ENCODE results near the gene TSPAN11.

TSPAN11 gene

GRCh38 chr12:30902596-30902995, 24.0 kb upstream of the TSPAN11 start:
- H3K9me3 Mint-ChIP-seq, result no peaks in the 10 kb centered on the region
- no peaks in the 10 kb centered on the region for H3K4me1 Mint-ChIP-seq (ENCODE audit: low read depth)
- no peak overlapping the region for H3K27ac Mint-ChIP-seq
- H3K27me3 Mint-ChIP-seq, result peaks cover 14% of the 10 kb centered on the region
- DNase-seq, result no peak
- H3K4me3 Mint-ChIP-seq, result no peak overlapping the region
- no peaks in the 10 kb centered on the region for H3K36me3 Mint-ChIP-seq (ENCODE audit: low read depth)

DNA sequence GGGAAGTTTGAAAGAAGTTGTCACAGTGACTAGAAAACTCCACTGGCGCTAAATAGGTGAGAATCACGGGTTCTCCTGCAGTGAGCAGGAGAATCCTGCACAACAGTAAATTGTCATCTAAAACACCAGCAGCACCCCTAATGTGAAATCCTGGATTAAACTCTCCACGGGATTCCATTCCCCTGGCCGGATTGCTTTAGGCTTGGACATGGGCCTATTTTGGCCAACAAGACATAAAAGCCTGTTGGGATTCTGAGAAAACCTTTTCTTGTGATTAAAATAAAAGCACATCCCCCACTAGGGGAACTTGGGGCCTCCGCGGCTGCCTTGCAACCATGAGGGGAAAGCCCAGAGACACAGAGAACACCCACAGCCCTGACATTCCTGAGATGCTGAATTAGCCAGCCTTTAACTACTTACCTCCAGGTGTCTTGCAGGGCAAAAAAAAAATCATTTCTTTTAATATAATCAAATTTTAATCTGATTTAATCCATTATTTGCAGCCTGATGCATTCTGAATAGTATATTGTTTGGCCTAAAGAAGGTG, 21.0 kb upstream of the TSPAN11 start:
- Mint-ChIP-seq H3K27ac (no peak overlapping the region), H3K27me3 (peaks cover 12% of the 10 kb centered on the region), H3K4me1 (ENCODE audit: low read depth) (no peaks in the 10 kb centered on the region), H3K9me3 (no peaks in the 10 kb centered on the region), H3K36me3 (ENCODE audit: low read depth) (no peaks in the 10 kb centered on the region), H3K4me3 (no peak overlapping the region)
- DNase-seq, result no peak

DNA sequence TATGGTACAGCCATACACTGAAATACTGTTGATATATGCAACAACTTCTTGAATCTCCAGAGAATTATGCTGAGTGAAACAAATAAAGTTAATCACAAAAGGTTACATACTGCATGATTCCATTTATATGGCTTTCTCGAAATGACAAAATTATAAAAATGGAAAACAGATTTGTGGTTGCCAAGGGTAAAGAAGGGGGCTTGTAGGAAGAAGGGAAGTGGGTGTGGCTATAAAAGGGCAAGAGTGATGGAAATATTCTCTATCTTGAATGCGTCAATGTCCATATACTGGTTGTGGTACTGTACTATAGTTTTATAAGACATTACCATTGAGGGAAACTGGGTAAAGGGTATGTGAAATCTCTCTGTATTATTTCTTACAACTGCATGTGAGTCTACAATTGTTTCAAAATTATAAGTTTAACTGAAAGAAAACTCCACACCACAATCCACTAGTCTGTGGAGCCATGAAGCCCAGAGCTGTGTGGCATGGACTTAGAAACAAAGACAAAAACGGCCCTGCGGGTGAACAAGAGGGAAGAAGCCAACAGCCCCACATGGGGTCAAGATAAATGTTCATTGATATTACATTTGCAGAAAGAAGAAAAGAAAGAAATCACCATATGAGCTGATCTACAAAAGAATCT, 18.3 kb upstream of the TSPAN11 start:
- Mint-ChIP-seq H3K9me3 (no peaks in the 10 kb centered on the region), H3K4me1 (ENCODE audit: low read depth) (no peaks in the 10 kb centered on the region), H3K36me3 (ENCODE audit: low read depth) (no peaks in the 10 kb centered on the region), H3K27me3 (peaks cover 10% of the 10 kb centered on the region), H3K27ac (no peak overlapping the region), H3K4me3 (no peak overlapping the region)
- DNase-seq, result no peak

DNA sequence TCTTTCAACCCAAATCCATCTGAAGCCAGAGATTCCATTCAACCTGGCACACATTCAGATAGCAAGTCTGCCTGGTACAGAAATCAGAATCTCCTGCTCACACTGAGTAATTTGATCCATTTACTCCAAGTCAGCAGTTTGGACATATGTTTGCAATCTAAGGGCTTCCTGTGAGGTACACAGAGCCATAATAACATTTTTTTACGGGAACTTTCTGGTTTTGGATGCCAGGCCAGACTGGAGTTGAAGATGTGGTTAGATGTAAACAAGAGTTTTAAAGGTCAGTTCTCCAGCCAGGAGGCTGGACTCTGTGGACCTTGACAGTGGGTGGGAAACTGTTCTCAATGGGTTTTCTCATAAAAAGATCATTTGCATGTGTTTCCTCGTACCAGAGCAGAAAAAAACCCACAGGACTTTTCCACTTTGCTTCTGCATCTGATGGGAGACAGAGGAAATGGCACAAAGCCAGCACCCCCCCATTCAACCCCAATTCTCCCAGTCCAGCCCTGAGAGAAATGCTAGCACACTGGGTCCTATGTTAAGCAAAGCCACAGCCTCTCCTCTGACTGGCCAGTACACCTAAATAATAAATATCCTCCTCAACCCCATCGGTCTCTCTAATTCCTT, 17.7 kb upstream of the TSPAN11 start:
- Mint-ChIP-seq H3K27ac (no peak overlapping the region), H3K27me3 (peaks cover 10% of the 10 kb centered on the region), H3K4me3 (no peak overlapping the region), H3K4me1 (ENCODE audit: low read depth) (no peaks in the 10 kb centered on the region), H3K9me3 (no peaks in the 10 kb centered on the region), H3K36me3 (ENCODE audit: low read depth) (no peaks in the 10 kb centered on the region)
- no peak for DNase-seq

- Mint-ChIP-seq H3K9me3 (no peaks in the 10 kb centered on the region), H3K27me3 (peaks cover 10% of the 10 kb centered on the region), H3K4me3 (no peak overlapping the region), H3K27ac (no peak overlapping the region), H3K36me3 (ENCODE audit: low read depth) (no peaks in the 10 kb centered on the region), H3K4me1 (ENCODE audit: low read depth) (no peaks in the 10 kb centered on the region)
- no peak for DNase-seq
Observed at GRCh38 chr12:30909349-30910037, 17.1 kb upstream of the TSPAN11 start.

GRCh38 chr12:30910038-30910350, 16.6 kb upstream of the TSPAN11 start:
- no peak for DNase-seq
- Mint-ChIP-seq H3K9me3 (no peaks in the 10 kb centered on the region), H3K27ac (no peak overlapping the region), H3K4me3 (no peak overlapping the region), H3K4me1 (ENCODE audit: low read depth) (no peaks in the 10 kb centered on the region), H3K36me3 (ENCODE audit: low read depth) (no peaks in the 10 kb centered on the region), H3K27me3 (peaks cover 10% of the 10 kb centered on the region)

- no peaks in the 10 kb centered on the region for H3K9me3 Mint-ChIP-seq
- no peak overlapping the region for H3K27ac Mint-ChIP-seq
- DNase-seq, result no peak
- no peaks in the 10 kb centered on the region for H3K36me3 Mint-ChIP-seq (ENCODE audit: low read depth)
- peaks cover 10% of the 10 kb centered on the region for H3K27me3 Mint-ChIP-seq
- H3K4me3 Mint-ChIP-seq, result no peak overlapping the region
- no peaks in the 10 kb centered on the region for H3K4me1 Mint-ChIP-seq (ENCODE audit: low read depth)
Observed at GRCh38 chr12:30911207-30911606, 15.3 kb upstream of the TSPAN11 start.

- Mint-ChIP-seq H3K27me3 (peaks cover 6% of the 10 kb centered on the region), H3K9me3 (no peaks in the 10 kb centered on the region), H3K4me1 (ENCODE audit: low read depth) (no peaks in the 10 kb centered on the region), H3K36me3 (ENCODE audit: low read depth) (no peaks in the 10 kb centered on the region), H3K27ac (no peak overlapping the region), H3K4me3 (no peak overlapping the region)
- DNase-seq, result no peak
Observed at GRCh38 chr12:30913323-30913722, 13.2 kb upstream of the TSPAN11 start.

GRCh38 chr12:30914986-30915591, 11.5 kb upstream of the TSPAN11 start:
- H3K4me1 Mint-ChIP-seq (ENCODE audit: low read depth), result no peaks in the 10 kb centered on the region
- no peaks in the 10 kb centered on the region for H3K9me3 Mint-ChIP-seq
- DNase-seq, result no peak
- no peak overlapping the region for H3K27ac Mint-ChIP-seq
- H3K27me3 Mint-ChIP-seq, result peaks cover 2% of the 10 kb centered on the region
- H3K36me3 Mint-ChIP-seq (ENCODE audit: low read depth), result no peaks in the 10 kb centered on the region
- H3K4me3 Mint-ChIP-seq, result no peak overlapping the region

DNA sequence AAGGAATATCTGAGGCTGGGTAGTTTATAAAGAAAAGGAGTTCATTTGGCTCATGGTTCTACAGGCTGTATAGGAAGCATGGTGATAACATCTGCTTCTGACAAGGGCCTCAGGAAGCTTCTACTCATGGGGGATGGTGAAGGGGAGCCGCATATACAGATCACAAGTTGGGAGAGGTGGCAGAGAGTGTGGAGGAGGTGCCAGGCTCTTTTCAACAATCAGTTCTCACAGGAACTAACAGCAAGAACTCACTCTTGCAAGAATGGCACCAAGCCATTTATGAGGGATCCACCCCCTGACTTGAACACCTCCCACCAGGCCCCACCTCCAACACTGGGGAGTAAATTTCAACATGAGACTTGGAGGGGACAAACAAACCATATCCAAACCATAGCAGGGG, 3.5 kb upstream of the TSPAN11 start:
- Mint-ChIP-seq H3K4me1 (ENCODE audit: low read depth) (peaks cover 1% of the 10 kb centered on the region), H3K9me3 (no peaks in the 10 kb centered on the region), H3K27ac (no peak overlapping the region), H3K36me3 (ENCODE audit: low read depth) (no peaks in the 10 kb centered on the region), H3K27me3 (peaks cover 47% of the 10 kb centered on the region), H3K4me3 (no peak overlapping the region)
- DNase-seq, result no peak

GRCh38 chr12:30925607-30926242, 823 bp upstream of the TSPAN11 start:
- Mint-ChIP-seq H3K9me3 (no peaks in the 10 kb centered on the region), H3K36me3 (ENCODE audit: low read depth) (no peaks in the 10 kb centered on the region), H3K27me3 (peaks cover 72% of the 10 kb centered on the region), H3K4me3 (no peak overlapping the region), H3K27ac (no peak overlapping the region), H3K4me1 (ENCODE audit: low read depth) (peaks cover 1% of the 10 kb centered on the region)
- DNase-seq, result no peak

DNA sequence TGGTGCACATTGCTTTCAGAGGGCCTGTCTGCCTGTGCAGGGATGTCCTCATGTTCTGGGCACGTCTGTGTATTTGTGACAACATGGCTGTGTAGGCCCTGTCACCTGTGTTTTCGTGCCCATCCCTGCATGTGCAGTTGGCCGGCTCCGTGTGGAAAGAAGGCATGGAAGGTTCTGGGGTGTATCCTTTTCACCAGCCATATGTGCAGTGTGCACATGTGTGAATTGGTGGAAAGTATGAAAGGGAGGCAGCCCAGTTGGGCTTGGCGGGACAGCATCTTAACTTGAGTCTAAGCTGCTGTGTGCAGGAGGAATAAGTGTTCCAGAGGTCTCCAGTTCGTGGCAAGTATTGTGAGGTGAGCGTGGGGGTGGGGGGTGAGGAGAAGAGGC, 669 bp downstream of the TSPAN11 start:
- Mint-ChIP-seq H3K4me1 (ENCODE audit: low read depth) (peaks cover 1% of the 10 kb centered on the region), H3K4me3 (no peak overlapping the region), H3K9me3 (no peaks in the 10 kb centered on the region), H3K36me3 (ENCODE audit: low read depth) (no peaks in the 10 kb centered on the region), H3K27me3 (peaks cover 69% of the 10 kb centered on the region), H3K27ac (no peak overlapping the region)
- DNase-seq, result no peak

DNA sequence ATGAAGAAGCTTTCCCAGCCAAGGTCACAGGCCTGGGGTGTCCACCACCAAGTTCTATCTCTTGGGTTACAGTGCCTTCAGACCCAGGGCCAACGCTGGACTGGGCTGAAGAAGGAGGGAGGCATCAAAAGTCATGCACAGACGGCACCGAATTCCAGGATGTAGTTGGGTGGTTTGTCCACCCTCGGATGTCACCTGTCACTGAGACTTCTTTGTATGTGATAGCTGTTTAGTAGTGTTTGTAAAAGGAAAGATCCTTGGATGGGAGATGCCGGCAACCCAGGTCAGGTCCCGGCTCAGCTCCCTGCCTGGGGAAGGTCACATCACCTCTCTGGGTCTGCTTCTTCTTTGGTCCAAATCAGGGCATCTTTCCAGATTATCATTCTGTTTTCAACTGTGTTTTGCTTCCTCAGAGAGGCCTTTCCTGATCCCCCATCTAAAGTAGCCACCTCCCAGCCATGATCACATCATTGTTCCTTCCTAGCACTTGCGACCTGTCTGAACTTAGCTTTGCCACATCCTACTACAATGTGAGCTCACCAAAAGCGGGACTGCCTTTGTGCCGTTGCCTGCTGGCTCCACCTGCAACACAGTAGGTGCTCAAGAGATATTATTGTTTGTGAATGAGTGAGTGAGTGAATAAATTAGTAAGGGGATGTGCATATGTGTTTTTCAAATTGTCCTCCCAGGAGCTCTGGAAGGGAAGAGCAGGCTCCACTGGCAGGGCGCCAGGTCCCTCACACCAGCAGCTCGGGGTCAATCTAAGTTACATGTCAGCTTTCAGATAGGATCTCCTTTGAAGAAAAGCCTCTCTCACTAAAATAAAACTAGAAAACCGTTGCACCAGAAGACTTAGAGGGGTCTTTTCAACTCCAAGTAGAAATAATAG, 2.1 kb downstream of the TSPAN11 start:
- DNase-seq, result no peak
- peaks cover 1% of the 10 kb centered on the region for H3K4me1 Mint-ChIP-seq (ENCODE audit: low read depth)
- H3K36me3 Mint-ChIP-seq (ENCODE audit: low read depth), result no peaks in the 10 kb centered on the region
- no peak overlapping the region for H3K27ac Mint-ChIP-seq
- peaks cover 62% of the 10 kb centered on the region for H3K27me3 Mint-ChIP-seq
- no peak overlapping the region for H3K4me3 Mint-ChIP-seq
- no peaks in the 10 kb centered on the region for H3K9me3 Mint-ChIP-seq

DNA sequence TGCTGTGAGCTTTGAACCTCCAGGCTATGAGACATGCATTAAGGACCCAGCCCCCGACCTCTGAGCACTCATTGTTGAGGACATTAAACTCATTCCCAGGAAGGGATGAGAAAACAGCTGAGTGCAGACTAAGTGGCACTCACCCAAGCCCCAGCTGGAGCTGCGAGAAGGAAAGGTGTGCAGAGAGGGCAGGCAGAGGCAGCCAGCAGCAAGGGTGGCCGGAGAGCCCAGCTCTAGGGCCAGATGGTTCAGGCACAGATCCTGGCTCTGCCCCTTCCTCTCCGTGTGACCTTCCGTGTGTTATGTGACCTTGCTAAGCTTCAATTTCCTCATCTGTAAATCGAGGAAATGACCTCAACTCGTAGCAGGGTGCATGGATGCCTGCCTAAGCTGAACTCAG, 3.7 kb downstream of the TSPAN11 start:
- Mint-ChIP-seq H3K27me3 (peaks cover 51% of the 10 kb centered on the region), H3K4me3 (no peak overlapping the region), H3K36me3 (ENCODE audit: low read depth) (no peaks in the 10 kb centered on the region), H3K27ac (no peak overlapping the region), H3K4me1 (ENCODE audit: low read depth) (peaks cover 1% of the 10 kb centered on the region), H3K9me3 (no peaks in the 10 kb centered on the region)
- DNase-seq, result no peak

Measured in activated T-cell treated with anti-CD3 and anti-CD28 coated beads, Interleukin-2, amount 50 U/mL, for 24 hours (primary cell).